OCI-LY1 (cell line): ENCODE results near the gene CIRBP.

Source experiments
- H2AFZ ChIP-seq: fragments of 200-600 bp; sonication (generic), shearing (Covaris generic); 2 replicates; pipeline ENCODE4 v1.6.0; 2014; ENCODE audit warnings: antibody characterized with exemption, mild to moderate bottlenecking, low read length
- H3F3A ChIP-seq: fragments of 200-600 bp; sonication (generic), shearing (Covaris generic); 2 replicates; pipeline ENCODE4 v1.6.0; 2014; ENCODE audit warnings: mild to moderate bottlenecking, antibody characterized with exemption, low read length, moderate library complexity; ENCODE audit not compliant: insufficient read depth
- H3K27ac ChIP-seq: fragments of 200-600 bp; sonication (generic); 2 replicates; pipeline ENCODE4 v1.5.1; 2014; ENCODE audit warnings: low read length, mixed run types, mild to moderate bottlenecking, low read depth; ENCODE audit not compliant: poor library complexity, severe bottlenecking
- H3K27me3 ChIP-seq: fragments of 200-600 bp; sonication (generic); 2 replicates; pipeline ENCODE4 v1.6.0; 2014; ENCODE audit warnings: antibody characterized with exemption, mild to moderate bottlenecking, low read length, moderate library complexity; ENCODE audit not compliant: insufficient read depth
- H3K36me3 ChIP-seq: fragments of 200-600 bp; sonication (generic); 2 replicates; pipeline ENCODE4 v1.6.1; 2014; ENCODE audit warnings: mild to moderate bottlenecking, antibody characterized with exemption, low read length, moderate library complexity, mixed read lengths; ENCODE audit not compliant: insufficient read depth
- H3K4me1 ChIP-seq: fragments of 200-600 bp; sonication (generic); 2 replicates; pipeline ENCODE4 v1.5.1; 2014; ENCODE audit warnings: mild to moderate bottlenecking, low read length, moderate library complexity; ENCODE audit not compliant: insufficient read depth, severe bottlenecking
- H3K4me2 ChIP-seq: fragments of 200-600 bp; sonication (generic), shearing (Covaris generic); 2 replicates; pipeline ENCODE4 v1.6.1; 2014; ENCODE audit warnings: low read length
- H3K4me3 ChIP-seq: fragments of 200-600 bp; sonication (generic); 2 replicates; pipeline ENCODE4 v1.5.1; 2014; ENCODE audit warnings: low read length, low read depth, mild to moderate bottlenecking, mixed read lengths; ENCODE audit not compliant: poor library complexity, severe bottlenecking
- H3K79me2 ChIP-seq: fragments of 200-600 bp; shearing (Covaris generic); 2 replicates; pipeline ENCODE4 v1.6.1; 2016; ENCODE audit warnings: mixed run types, low read length, mixed read lengths; ENCODE audit not compliant: insufficient read depth
- H3K9ac ChIP-seq: fragments of 200-600 bp; sonication (generic), shearing (Covaris generic); 2 replicates; pipeline ENCODE4 v1.6.1; 2014; ENCODE audit warnings: mild to moderate bottlenecking, low read length, mixed read lengths
- H3K9me2 ChIP-seq: fragments of 200-600 bp; sonication (generic), shearing (Covaris generic); 2 replicates; pipeline ENCODE4 v1.6.1; 2014; ENCODE audit warnings: low read depth, mild to moderate bottlenecking, low read length, mixed read lengths
- H3K9me3 ChIP-seq: fragments of 200-600 bp; shearing (Covaris generic); 2 replicates; pipeline ENCODE4 v1.6.1; 2014; ENCODE audit warnings: low read length, mixed read lengths
- H4K20me1 ChIP-seq: fragments of 200-600 bp; sonication (generic), shearing (Covaris generic); 2 replicates; pipeline ENCODE4 v1.6.0; 2016; ENCODE audit warnings: mild to moderate bottlenecking, low read length; ENCODE audit not compliant: insufficient read depth
- EZH2 ChIP-seq: fragments of 200-600 bp; sonication (generic), shearing (Covaris generic); IDR thresholded peaks from 2 replicates; pipeline ENCODE4 v1.8.0; 2017; ENCODE audit warnings: borderline replicate concordance, mixed run types, mild to moderate bottlenecking, antibody characterized with exemption, low read length, moderate library complexity, mixed read lengths
- TF ChIP-seq, protein P1 (sequence below): fragments of 200-600 bp; sonication (generic), shearing (Covaris generic); IDR thresholded peaks from 2 replicates; pipeline ENCODE4 v1.5.1; 2017; ENCODE audit warnings: mild to moderate bottlenecking, antibody characterized with exemption, low read length, moderate library complexity, mixed read lengths

The CIRBP gene

DNA sequence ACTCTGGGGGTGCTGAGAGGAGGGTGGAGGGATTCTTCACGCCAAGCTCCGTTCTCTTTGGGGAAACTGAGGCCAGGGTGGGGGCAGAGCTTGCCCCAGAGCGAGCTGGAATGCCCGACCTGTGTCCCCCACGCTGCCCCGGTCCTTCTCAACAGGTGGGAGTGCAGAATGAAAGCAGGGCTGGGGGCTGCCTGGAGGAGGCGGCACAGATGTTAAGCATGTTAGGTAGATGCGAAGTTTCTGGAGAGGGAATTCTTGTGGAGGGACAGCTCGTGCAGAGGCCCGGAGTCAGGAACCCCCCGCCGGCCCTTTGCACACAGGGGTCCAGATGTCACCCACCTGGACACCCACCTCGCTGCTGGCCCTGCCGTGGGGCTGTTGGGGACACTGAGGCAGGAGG, 25.6 kb downstream of the CIRBP start:
- Histone ChIP-seq H3K4me3 (no peak overlapping the region), H2AFZ (no peak overlapping the region), H3K9me2 (no peaks in the 10 kb centered on the region), H3K27ac (no peak overlapping the region), H3K4me2 (no peak overlapping the region), H3K4me1 (peaks cover 3% of the 10 kb centered on the region), H3K36me3 (no peaks in the 10 kb centered on the region), H3K79me2 (no peaks in the 10 kb centered on the region), H3K9me3 (no peaks in the 10 kb centered on the region), H3K9ac (no peak overlapping the region), H3K27me3 (no peaks in the 10 kb centered on the region), H3F3A (no peaks in the 10 kb centered on the region), H4K20me1 (no peaks in the 10 kb centered on the region)
- TF ChIP-seq, protein P1, sequence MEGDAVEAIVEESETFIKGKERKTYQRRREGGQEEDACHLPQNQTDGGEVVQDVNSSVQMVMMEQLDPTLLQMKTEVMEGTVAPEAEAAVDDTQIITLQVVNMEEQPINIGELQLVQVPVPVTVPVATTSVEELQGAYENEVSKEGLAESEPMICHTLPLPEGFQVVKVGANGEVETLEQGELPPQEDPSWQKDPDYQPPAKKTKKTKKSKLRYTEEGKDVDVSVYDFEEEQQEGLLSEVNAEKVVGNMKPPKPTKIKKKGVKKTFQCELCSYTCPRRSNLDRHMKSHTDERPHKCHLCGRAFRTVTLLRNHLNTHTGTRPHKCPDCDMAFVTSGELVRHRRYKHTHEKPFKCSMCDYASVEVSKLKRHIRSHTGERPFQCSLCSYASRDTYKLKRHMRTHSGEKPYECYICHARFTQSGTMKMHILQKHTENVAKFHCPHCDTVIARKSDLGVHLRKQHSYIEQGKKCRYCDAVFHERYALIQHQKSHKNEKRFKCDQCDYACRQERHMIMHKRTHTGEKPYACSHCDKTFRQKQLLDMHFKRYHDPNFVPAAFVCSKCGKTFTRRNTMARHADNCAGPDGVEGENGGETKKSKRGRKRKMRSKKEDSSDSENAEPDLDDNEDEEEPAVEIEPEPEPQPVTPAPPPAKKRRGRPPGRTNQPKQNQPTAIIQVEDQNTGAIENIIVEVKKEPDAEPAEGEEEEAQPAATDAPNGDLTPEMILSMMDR = no peak
- no peak for TF ChIP-seq EZH2

DNA sequence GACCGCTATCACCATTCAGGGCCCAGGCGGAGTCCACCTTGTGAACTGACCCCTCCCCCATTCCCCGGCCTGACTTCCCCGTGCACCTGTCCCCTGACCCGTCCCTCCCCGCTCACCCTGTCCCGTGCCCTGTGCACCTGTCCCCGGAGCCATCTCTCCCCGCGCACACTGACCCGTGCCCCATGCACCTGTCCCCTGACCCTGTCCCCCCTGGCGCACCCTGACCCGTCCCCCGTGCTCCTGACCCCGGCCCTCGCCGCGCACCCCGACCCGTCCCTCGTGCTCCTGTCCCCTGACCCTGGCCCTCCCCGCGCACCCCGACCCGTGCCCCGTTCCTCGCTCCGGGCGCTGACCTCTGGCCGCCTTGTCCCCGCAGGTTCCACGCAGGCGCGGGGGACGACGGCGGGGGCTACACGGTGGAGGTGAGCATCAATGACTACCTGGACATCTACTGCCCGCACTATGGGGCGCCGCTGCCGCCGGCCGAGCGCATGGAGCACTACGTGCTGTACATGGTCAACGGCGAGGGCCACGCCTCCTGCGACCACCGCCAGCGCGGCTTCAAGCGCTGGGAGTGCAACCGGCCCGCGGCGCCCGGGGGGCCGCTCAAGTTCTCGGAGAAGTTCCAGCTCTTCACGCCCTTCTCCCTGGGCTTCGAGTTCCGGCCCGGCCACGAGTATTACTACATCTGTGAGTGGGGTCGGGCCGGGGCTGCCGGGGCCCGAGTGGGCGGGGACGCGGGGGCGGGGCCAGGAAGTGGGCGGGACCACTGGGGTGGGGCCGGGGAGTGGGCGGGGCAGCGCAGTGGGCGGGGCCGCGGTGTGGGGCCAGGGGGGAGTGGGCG, 26.3 kb downstream of the CIRBP start:
- no peaks in the 10 kb centered on the region for H3K9me3 ChIP-seq
- H3K9me2 ChIP-seq = no peaks in the 10 kb centered on the region
- H3K4me1 ChIP-seq = peaks cover 3% of the 10 kb centered on the region
- no peak overlapping the region for H3K4me2 ChIP-seq
- no peak overlapping the region for H3K27ac ChIP-seq
- H3K27me3 ChIP-seq = no peaks in the 10 kb centered on the region
- no peaks in the 10 kb centered on the region for H3K79me2 ChIP-seq
- no peaks in the 10 kb centered on the region for H3K36me3 ChIP-seq
- H3K4me3 ChIP-seq = no peak overlapping the region
- H3F3A ChIP-seq = no peaks in the 10 kb centered on the region
- H4K20me1 ChIP-seq = no peaks in the 10 kb centered on the region
- H3K9ac ChIP-seq = no peak overlapping the region
- no peak for TF ChIP-seq EZH2
- TF ChIP-seq, protein P1 = no peak
- no peak overlapping the region for H2AFZ ChIP-seq

DNA sequence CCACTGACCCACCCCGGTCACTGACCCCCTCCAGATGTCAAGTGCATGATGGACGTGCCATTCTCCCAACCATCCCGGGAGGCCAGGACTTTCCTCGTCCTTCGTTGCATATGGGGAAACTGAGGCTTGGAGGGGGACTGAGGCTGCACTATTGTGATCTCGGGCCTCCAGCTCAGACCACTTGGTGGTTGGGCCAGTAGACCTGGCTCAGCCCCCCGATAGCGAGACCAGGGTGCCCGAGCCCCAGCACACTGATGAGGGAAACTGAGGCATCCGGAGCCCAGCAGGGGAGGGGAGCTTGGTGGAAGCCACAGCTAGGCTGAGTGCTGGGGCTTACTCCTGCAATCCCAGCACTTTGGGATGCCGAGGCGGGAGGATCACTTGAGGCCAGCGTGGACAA, 26.9 kb downstream of the CIRBP start:
- Histone ChIP-seq H4K20me1 (no peaks in the 10 kb centered on the region), H2AFZ (no peak overlapping the region), H3K9me3 (no peaks in the 10 kb centered on the region), H3K4me2 (no peak overlapping the region), H3K79me2 (no peaks in the 10 kb centered on the region), H3K4me1 (peaks cover 3% of the 10 kb centered on the region), H3K36me3 (no peaks in the 10 kb centered on the region), H3K9ac (no peak overlapping the region), H3K9me2 (no peaks in the 10 kb centered on the region), H3K4me3 (no peak overlapping the region), H3F3A (no peaks in the 10 kb centered on the region), H3K27ac (no peak overlapping the region), H3K27me3 (no peaks in the 10 kb centered on the region)
- TF ChIP-seq EZH2 = no peak
- TF ChIP-seq, protein P1 = no peak
